Retina (tissue), 1 donor: ENCODE data around the gene THOC1.

Source experiments
- DNase-seq: peaks from one replicate; pipeline ENCODE4 v3.0.0-alpha.2; 2016

Gene THOC1

GRCh38 chr18:275486-275885 is 7.6 kb upstream of the THOC1 start:
- no peak for DNase-seq

DNA sequence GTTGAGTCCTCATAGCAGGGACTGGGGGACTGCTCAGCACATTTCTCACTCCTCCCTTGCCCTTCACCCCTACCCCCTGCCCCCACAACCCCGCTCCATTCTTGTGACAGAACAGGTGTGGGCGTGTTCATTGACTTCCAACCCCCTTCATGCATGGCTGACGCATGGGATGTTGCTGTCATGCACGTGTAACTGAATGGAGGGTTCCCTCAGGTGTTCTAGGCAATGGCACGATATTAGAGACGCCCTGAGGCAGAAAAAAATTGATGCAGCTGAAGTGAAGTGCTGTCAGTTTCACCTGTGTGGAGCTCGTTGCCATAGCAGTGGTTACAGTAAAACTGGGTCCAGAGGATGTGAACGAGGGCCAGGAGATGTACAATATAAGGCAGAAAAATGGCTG is 6.5 kb upstream of the THOC1 start:
- no peak for DNase-seq

DNA sequence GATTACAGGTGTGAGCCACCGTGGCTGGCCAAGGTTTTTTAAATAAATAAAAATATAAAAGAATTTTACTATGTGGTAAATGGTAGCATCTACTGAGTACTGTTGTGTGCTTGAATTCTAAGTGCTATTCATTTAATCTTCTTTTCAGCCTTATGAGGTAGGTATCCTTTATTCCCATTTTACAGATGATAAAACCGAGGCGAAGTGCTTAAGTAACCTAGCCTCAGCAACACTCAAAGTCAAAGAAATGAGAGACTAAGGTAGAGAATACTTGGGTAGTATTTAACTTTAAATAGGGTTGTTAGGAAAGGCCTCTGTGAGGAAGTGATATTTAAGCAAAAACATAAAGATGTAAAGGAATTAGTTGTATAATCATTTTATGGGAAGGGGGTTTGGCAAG is 5.7 kb upstream of the THOC1 start:
- no peak for DNase-seq

GRCh38 chr18:272650-273049 is 4.8 kb upstream of the THOC1 start:
- DNase-seq: no peak

GRCh38 chr18:269480-270095 is 1.7 kb upstream of the THOC1 start:
- no peak for DNase-seq

DNA sequence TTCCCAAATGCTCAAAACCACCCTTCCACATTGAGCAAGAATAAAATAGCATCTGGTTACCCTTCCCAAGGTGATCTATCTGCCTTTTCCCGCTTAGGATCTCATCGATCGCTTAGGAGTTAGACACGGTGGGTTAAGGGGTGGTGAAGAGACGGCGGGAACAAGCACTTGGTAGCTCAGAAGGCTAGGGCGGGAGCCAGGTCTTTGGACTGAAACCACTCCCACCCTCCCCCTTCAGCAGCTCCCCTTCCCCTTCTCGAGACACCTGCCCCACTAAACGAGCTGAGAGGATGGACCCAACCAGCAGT is 513 bp downstream of the THOC1 start:
- DNase-seq: no peak

DNA sequence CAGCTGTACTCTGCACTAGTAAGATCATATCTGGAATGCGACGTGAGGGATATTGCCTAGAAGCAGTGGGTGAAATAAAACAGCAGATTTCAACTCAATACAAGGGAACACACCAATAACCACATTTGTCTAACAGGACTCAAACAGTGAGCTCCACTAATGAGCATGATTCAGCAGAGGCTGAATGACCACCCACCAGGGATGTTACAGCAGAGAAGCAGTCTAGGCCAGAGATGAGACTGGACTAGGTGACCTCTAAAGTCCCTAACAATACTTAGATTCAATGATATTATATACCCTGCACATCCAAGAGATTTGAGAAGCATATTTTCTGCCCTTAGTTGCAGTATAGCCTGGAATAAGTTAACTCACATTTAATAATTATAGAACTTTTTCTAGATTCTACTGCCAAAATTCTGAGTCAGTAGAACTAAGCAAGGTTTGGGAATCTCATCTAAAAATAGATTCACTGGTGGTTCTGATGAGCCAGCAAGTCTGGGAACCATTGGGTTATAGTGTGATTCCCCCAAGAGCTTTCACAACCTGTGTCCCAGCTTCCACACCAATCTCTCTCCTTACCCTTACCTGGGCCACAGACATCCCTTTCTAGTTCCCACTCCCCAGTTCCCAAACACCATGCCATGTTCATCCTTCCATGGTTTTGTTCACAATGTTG is 6.3 kb downstream of the THOC1 start:
- DNase-seq: no peak

GRCh38 chr18:260547-260946 is 7.3 kb downstream of the THOC1 start:
- no peak for DNase-seq

GRCh38 chr18:255171-255570 is 12.7 kb downstream of the THOC1 start:
- DNase-seq: no peak

DNA sequence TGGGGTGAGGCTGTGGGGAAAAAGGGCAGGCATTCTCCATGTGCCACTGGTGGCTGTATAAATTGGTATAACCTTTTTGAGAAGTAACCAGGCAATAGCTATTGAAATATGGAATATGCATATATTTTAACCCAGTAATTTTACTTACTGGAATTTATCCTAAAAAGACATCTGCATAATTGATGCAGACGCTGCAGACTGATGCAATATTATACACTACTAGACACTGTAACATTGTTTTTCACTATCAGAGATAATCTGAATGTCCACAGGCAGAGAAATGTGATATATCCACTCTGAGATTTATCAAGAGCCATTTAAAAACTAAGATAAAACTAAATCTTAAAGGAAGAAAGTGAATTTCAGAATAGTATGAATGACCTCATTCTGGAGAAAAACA is 14.7 kb downstream of the THOC1 start:
- no peak for DNase-seq

- no peak for DNase-seq
Measured at GRCh38 chr18:251572-251971, 16.3 kb downstream of the THOC1 start.

GRCh38 chr18:250685-251084 is 17.2 kb downstream of the THOC1 start:
- no peak for DNase-seq

GRCh38 chr18:248053-248452 is 19.8 kb downstream of the THOC1 start:
- no peak for DNase-seq

- DNase-seq: no peak
Measured at GRCh38 chr18:245282-245847, 22.5 kb downstream of the THOC1 start.

DNA sequence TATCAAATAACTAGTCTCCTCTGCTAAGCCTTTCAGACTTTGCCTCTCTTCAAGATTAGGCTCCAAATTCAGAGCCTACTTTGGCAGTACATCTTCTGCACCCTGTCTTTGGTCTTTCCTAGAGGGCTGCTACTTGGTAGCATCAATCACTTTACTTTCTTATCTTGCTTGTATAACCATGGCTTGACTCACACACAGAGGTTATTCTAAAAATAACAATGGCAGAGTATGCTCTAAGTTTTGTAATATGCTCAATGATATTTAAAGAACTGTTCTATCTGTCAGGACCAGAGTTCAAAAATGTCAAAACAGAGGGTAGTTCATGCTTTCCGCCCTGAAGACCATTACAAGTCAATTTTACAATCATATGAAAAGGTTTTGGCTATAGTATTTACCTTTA is 27.7 kb downstream of the THOC1 start:
- DNase-seq: no peak

GRCh38 chr18:231563-231962 is 36.3 kb downstream of the THOC1 start:
- DNase-seq: no peak

GRCh38 chr18:228586-228985 is 39.3 kb downstream of the THOC1 start:
- no peak for DNase-seq

DNA sequence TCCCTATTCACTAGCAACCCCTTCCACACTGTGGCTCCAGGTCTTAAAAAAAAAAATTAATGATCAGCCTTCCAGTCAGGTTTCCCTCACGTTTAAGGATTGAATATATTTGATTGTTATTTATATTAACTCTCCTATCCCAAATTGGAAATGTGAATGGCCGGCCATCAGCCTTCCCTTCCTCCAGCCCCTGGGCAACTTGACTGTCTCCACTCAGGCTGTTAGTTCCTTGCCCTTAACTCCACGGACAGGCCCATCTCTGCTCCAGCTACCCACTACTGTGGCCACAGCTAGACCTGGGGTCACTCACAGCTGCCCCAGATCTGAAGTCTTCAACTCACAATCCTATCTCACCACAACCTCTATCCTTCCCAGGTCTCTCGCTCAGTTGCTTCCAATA is 39.9 kb downstream of the THOC1 start:
- no peak for DNase-seq

- DNase-seq: no peak
Measured at GRCh38 chr18:227374-227773, 40.5 kb downstream of the THOC1 start.

DNA sequence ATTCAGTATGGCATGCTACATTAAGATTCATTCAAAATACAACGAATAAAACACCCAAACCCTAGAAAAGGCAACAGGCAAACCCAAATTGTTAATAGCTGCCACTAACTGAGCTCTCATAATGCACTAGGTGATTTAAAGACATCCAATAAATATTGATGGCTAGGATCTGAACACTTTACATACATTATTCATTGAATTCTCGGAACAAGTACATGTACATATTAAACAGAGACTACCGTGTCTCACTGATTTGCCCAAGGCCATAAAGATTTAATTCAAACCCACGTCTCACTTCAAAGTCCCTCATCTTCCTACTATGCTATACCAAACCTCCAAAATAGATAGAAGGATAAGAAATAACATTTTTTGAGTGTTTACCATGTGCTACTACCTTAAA is 42.1 kb downstream of the THOC1 start:
- DNase-seq: no peak

GRCh38 chr18:220708-221107 is 47.1 kb downstream of the THOC1 start:
- DNase-seq: no peak

GRCh38 chr18:217532-218336 is 50.1 kb downstream of the THOC1 start:
- no peak for DNase-seq

DNA sequence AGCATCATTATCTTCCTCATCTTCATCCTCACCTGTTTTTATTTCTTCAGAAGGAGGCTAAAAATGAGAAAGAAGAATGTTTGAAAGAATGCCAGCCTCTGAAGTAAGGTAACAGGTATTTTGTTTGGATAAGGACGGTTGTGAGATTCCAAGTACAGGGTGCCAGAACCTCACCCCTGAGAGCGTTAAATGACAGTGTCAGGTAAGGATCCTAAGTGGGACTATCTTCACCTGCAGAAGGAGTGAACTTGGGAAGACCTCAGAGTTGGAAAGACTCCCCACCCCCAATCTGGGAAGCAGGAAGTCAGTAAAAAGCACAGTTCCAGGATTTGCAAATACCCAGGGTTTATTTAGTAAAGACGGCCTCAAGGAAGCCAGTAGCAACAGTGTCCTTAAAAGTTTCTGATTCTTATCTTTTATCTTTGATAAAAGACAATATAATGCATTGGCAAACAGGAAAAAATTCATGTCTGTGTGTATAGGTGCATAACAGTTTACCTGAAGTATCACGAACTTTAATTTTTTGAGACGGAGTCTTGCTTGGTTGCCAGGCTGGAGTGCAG is 52.3 kb downstream of the THOC1 start:
- DNase-seq: no peak

- DNase-seq: peak; percentile 38
Measured at GRCh38 chr18:213966-214365, 53.9 kb downstream of the THOC1 start.
